Activated T-cell treated with anti-CD3 and anti-CD28 coated beads, Interleukin-2, amount 50 U/mL, for 48 hours (primary cell): ENCODE data around the gene TMPRSS6.

ENCODE experiments used
- DNase-seq, 2 experiments: peaks; one replicate each; pipeline ENCODE4 v3.0.0-alpha.2; 2020

The TMPRSS6 gene

DNA sequence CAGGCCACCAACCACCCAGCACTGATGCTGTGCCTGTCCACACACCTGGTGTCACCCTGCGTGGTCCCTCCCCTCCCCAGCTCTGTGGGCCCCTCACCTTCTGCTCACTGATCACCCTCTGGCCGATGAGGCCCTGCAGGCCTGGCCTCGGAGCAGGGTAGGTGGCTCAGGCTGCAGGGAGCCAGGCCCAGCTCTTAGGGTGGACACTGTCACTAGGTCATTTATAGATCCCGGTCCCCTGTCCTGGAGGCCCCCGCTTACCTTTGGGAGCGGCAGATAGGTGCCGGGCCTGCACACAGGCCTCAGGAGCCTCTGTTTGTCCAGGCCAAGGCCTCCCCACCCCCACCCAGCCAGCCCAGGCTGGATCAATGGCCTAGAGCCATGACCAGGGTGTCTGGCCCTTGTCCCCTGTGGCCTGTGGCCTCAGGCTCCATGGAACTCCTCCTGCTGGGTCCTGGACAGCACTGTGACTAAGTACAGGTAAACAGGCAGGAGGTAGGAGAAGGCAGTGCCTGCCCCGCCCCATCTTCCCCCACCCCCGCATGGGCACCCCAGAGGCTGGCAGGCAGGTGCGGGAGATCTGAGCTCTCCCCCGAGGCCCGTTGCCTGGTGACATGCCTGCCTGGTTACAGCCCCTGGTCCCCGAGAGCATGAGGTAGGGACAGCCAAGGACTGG lies at the start of gene TMPRSS6:
TMPRSS6 (minus strand) TSS at position 472 of the 676 bp plus-strand sequence. CDS start 6,296 bp downstream, outside the sequence.
- no peak for DNase-seq

DNA sequence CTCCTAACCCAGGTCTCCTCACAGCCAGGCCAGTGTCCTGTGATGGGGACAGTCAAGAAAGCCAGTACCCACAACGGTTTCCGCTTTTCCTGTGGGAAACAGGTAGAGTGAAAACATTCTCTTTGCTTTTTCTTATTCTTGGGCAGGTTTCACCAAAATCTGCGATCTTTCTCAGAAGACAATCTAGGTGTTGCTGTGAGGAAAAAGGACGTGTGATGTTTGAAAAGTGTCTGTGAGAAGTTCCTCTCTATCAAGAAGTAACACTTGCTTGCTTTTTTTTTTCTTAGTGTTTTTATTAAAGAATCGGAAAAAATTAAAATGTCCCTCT lies 49.4 kb upstream of the TMPRSS6 start:
- no peak for DNase-seq

DNA sequence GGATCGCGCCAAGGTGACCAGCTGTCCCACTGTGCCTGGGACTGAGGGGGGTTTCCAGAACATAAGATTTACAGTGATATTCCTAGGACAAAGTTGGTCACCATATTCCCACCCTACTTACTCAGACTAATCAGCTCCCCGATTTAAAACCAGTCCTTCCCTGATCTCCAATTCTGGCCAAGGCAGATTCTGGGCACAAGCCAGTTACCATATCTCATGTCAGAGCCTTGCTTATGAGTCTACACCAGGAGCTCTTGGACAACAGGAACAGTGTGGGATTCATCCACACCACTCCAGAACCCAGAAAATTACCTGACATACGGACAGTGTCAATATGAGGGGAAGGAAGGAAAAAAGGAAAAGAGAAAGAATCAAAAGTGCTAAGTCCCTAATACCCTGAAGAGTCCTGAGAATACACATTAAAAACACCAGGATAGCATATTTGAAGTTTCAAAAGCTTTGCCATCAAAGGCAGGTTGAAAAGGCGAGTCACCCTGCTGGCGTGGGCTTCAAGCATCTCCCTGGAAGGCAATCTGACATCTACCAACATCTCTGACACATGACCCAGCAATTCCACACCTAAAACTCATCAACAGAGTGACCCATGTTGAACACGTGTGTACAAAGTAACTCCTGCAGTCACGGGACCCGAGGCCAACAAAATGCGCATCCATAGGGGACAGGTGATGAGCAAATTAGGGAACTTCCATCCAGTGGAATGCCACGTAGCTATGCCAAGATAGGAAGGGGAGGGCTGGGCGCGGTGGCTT lies 48.2 kb upstream of the TMPRSS6 start:
- no peak for DNase-seq

DNA sequence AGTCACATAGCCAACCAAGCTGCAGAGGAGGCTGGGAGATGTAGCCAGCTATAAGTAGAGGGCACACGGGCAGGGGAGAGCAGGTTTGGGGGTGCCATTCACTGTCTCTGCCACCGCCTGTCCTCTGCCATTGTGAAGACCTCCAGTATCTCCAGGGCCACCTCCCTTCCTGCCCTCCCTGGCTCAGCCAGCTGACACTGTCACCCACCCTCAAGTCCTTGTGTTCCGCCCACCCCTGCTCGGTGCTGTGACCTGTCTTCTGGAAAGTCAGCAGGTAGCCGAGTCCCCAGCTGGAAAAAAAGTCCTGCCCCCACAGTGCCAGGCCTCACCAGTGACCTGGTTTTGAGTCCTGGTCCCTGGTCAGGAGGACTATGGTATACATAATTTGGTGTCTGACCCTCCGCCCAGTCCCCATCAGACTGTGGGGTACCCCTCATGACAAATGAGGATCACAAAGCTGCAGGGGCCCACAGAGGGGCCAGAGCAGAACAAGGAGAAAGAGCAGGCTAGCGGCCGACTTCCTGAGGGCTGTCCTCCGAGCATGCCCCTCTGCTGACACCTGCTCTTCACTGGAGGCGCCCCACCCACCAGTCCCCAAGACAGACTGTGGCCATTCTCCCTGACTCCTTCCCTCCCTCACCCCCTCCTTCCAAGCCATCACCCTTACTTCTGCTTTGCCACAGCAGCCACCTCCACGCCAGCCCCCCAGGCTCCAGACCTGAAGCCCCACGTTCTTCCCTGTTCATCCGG lies 47.3 kb upstream of the TMPRSS6 start:
- DNase-seq, result no peak

DNA sequence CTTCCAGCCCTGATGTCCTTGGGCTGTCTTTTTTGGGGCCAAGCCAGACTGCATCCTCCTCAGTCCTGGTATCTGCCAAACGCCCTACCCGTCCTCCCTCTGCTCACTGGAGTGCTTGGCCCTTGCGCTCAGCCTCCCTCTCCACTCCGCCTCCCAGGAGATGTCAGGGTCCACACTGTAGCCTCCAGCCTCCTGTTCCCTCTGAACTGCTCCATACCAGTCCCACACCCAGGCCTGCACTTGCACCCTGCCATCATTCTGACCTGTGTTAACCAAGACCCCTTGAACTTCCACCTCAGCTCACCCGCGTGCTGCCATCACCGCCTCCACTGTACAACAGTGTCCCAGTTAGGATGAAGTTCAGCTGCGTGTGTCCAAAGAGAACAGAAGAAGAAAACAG lies 46.5 kb upstream of the TMPRSS6 start:
- no peak for DNase-seq

DNA sequence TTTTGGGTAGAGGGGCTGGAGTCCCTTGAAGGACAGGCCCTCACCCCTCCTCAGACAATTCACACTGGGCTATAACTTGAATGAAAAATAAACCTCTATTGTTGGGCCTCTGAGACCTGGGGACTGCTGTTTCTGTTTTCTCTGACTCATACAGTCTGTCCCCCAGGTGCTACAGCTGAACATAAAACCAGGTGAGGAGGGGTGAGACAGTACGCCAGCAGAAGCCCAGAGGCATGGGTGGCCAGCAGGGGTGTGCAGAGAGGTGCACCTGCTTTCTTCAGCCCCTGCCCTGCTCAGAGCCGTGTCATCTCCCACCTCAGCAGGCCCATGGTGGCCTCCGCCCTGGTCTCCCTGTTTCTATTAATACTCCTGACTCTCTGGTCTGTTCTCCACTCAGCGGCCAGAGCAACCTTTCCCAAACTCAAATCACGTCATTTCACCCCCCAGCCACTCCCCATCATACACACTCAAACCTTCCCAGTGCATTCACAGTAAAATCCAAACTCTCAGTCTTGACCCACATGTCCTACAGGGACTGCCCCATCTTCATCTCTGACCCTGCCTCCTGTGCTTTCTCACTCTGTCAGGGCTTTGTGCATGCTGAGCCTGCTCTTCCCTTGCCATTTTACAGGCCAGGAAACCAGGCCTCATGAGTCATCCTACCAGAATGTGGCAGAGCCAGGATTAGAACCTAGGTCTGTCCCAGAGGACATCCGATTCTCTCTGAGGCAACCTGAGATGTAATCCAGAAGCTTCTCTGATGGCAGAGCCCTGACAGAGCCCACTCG lies 45.6 kb upstream of the TMPRSS6 start:
- DNase-seq, result peak; percentile 56 to 60

DNA sequence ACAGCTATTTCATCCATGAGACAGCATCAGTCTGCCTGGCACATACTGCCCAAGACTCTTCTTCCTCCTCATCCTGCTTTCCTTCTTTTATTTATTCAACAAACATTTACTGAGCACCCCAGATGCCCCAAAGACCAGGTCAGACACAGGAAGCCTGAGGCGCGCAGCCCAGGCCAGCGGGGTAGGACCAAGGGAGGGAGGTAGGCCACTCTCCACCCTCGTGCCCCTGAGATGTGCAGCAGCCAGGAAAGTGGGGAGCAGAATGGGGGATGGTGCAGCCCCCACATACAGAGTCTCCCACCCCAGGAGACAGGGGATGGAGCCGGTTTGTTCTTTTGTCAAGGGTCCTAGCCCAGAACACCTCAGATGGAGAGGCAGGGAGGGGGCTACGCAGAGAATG lies 44.4 kb upstream of the TMPRSS6 start:
- no peak for DNase-seq

DNA sequence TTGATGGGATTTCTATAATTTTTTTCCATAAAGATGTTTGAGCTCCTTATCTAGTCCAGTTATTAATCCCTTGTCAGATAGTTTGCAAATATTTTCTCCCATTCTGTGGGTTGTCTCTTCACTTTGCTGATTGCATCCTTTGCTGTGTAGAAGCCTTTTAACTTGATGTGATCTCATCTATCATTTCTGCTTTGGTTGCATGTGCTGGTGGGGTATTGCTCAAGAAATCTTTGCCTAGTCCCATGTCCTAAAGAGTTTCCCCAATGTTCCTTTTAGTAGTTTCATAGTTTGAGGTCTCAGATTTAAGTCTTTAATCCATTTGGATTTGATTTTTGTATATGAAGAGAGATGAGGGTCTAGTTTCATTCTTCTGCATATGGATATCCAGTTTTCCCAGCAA lies 41.9 kb upstream of the TMPRSS6 start:
- DNase-seq, result no peak

DNA sequence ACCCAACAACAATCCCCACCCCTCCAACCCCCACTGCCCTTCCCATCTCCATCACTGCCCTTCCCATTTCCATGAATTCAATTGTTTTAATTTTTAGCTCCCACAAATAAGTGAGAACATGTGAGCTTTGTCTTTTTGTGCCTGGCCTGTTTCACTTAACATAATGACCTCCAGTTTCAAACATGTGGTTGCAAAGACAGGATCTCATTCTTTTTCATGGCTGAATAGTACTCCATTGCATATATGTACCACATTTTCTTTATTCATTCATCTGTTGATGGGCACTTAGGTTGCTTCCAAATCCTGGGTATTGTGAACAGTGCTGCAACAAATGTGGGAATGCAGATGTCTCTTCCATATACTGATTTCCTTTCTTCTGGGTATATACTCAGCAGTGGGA lies 41.2 kb upstream of the TMPRSS6 start:
- DNase-seq, result no peak

DNA sequence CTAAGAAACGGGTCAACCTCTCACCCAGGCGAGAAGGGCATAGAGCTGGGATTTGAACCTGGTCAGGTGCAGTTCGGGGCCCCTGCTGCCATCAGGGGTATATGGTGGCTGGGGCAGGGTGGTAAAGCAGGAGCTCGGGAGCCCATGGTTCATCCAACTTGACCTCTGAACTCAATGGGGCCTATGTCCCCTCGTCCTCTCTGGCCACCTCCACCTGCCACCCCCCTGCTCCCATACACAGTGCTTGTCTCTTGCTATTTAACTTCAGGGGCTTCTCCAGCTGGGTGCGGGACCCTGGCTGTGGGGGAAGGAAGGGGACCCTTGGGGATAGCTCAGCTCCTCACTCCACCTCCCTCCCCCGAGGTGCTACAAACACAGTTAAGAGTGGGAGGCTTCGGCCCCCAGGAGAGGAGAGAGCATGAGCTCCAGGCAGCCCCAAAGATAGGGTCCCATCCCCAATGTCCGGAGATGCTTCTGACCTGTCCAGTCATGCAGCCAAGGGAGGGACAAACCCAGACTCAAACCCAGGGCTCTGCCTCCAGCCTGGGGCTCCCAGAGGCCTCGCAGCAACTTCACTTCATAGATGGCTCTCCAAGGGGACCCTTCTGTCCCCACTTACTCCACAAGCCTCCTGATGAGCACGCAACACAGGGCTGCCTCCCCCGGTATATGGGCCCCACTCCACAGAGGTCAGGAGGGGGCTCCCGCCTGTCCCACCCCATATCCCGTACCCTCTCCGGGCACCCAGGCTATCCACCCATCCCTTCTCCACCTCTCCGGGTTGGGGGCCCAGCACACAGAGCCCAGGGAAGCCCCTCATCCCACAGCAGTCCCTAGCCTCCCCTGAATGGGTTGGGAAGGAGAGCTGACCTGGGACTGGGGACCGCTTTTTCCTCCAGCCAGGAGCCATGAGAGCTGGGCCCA lies 39.5 kb upstream of the TMPRSS6 start:
- DNase-seq, result peak in 1 of 2 experiments; percentile 54

DNA sequence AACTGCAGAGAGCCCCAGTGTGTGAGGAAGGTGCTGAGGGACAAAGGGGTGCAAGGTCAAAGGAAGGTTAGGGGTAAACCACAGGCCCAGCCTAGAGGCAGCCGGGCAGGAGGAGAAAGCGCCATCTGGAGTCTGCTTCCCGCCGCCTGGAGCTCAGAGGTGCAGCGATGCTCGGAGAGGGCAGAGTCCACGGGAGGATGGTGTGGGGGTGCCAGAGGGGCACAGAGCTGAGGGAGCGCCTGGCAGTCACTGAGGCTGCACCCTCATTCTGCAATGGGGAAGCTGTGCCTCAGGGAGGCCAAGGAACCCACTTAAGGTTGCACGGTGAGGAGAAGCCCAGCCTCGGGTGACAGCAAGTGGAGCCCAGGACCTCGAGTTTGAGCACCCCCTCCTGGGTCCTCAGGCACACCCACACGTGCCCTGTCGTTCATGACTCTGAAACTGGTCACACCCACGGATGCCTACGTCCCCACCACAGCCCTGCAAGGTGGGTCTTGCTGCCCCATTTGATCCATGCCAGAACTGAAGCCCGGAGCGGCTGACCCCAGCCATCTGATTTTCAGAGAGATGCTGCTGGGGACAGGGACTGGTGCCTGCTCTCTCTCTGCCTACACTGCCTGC lies 38.6 kb upstream of the TMPRSS6 start:
- peak; percentile 61 to 65 for DNase-seq

DNA sequence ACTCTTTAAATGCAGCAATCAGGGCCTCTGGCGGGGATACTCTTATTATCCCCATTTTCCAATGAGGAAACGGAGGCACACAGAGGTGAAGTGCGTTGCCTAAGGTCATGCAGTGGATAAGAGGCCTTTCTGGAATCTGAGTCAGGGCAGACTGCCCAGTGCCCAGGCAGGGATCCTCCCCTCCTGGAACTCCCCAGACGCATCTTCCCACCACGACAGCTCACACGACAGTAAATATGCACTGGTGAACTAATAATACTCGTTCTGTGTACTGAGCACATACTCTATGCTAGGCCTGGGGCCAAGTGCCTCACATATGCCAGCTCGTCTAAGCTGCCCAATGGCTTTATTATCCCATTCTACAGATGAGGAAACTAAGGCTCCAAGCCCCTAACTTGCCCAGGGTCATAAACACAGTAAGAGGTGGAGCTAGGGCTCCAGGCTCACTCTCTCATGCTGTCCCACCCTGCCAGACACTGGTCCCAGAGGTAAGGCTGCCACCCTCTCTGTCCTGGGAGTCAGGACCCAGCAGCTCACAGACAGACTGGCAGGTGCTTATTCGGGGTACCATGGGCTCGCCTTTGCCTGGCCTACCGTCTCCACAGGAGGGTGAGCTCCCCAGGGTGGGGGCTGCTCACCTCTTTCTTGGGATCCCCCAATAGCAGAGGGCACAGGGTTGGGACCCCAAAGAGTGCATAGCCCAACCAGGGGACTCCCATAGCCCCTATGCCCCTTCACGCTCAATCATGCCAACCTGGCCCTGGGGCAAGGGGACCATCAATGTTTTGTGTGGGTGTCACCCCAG lies 37.9 kb upstream of the TMPRSS6 start:
- DNase-seq, result no peak

DNA sequence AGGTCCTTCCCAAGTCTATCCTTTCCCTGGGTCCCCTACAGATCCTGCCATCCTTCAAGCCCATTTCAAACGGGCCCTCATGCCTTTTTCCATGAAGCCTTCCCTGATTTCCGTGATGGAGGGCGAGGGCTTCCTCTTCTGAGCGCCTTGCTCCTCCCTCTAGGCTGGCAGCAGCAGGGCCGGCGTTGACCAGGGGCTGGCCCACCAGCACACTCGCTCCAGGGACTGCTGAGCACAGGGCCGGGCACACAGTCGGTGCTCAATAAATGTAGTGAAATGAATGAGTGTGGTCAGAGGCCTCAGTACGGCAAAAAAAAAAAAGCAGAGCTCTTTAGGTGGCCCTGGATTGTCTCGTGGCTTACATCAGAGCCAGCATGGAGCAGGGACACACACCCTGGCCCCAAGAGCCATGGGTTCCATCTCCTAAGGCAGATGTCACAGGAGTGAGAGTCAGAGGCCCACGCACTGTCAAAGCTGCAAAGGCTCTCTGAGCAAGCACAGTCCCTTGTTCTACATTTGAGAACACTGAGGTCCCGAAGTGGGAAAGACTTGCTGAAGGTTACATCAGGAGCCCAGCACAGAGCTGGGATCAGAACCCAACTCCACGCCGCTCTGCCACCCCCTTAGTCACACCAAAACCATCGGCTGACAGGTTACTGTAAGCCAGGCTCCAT lies 37.1 kb upstream of the TMPRSS6 start:
- no peak for DNase-seq

DNA sequence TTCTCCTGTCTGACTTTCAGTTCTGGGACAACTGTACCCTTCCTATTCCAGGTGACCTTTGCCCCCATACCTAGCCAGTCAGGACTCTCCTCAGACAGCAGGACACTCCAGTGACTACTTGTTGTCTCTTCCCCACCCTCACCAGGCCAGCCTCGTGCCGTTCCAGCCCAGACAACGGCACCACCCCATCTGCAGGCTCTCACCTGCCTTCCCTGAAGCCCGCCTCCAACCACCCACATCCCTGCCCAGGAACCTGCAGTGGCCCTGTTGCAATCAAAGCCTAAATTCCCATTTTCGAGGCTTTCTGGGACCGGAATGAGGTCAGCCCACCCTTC lies 36.5 kb upstream of the TMPRSS6 start:
- DNase-seq, result no peak

DNA sequence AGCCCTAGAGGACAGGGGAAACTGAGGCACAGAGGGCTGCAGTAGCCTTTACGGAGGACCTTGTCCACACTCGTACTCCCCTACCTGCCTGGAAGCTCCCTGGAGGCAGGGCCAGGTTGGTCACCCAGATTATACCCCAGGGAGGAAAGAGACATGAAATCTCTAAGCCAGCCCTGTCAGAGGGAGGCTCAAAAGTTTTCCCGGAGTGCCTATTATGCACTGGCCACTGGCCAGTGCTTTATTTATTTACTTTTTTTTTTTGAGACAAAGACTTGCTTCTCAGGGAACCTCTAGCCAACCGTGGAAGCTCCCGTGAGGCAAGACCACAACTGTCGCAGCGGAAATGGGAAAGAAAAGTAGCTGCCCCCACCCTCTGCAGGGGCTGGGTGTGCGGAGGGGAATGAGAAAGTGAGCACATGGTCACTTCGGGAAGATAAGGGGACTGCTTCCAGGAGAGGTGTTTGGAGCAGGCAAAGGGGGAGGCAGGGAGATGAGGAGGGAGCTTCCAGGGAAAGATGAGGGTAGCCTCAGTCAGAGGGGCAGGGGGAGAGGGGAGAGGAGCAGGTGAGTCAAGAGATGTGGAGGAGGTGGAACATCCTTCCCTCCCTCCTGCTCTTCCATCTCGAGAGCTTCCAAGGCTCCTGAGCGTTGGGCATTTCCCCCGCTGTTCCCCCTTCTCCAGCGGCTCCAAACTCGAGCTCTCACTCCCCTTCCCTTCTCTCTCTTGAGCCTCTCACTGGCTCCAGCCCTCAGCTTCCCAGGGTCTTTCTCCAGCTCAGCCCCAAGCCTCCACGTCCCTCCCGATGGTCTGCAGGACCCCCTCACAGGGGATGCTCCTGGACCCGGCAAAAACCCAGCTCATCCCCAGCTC lies 35.9 kb upstream of the TMPRSS6 start:
- no peak for DNase-seq

DNA sequence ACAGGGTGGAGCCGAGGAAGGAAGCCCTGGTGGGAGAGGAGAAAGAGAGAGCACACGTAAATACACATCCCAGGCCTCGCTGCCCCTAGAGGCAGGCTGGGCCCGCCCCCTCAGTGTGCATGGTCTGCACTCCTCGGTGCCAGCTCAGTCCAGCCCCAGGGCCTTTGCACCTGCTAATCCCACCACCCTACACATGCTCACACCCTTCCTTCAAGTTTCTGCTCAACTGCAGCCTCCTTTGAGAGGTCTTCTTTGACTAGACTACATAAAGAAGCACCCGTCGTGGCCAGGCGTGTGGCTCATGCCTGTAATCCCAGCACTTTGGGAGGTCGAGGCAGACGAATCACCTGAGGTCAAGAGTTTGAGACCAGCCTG lies 34.7 kb upstream of the TMPRSS6 start:
- DNase-seq, result no peak

DNA sequence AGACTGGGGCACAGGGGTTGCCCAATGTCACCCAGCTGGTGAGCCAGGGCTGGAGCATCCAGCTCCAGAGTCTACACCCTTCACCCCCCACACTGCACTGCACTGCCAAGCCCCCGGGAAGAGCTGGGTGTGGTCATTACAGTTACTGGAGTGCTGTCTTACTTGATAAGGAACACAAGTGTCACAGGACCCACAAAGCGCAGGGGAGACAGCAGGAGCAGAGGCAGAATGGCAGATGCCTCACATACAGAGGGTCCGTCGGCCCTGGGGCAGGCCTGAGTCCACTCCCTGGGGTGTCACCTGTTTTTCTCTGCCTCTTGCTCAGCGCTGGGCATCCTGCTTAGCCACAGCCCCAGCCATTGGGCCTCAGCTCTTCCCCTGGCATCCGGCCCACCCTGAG lies 32.5 kb upstream of the TMPRSS6 start:
- no peak for DNase-seq

DNA sequence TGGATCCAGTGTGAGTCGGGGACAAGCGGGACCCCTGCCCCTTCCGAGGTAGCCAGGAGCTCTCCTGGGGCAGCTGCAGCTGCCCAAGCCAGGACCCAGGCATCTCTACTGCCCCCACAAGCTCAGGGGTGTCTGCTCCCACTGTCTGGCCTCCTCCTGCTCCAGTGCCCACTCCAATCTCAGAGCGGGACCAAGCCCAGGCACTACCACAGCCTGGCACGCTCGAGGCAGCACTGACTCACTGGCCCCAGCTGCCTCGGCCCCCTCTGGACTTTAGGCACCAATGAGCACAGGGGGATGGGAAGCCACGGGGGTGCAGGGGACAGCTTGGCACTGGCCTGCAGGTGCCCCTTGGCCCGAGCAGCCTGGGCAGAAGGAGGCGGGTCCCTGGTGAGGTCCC lies 32.0 kb upstream of the TMPRSS6 start:
- DNase-seq, result no peak

DNA sequence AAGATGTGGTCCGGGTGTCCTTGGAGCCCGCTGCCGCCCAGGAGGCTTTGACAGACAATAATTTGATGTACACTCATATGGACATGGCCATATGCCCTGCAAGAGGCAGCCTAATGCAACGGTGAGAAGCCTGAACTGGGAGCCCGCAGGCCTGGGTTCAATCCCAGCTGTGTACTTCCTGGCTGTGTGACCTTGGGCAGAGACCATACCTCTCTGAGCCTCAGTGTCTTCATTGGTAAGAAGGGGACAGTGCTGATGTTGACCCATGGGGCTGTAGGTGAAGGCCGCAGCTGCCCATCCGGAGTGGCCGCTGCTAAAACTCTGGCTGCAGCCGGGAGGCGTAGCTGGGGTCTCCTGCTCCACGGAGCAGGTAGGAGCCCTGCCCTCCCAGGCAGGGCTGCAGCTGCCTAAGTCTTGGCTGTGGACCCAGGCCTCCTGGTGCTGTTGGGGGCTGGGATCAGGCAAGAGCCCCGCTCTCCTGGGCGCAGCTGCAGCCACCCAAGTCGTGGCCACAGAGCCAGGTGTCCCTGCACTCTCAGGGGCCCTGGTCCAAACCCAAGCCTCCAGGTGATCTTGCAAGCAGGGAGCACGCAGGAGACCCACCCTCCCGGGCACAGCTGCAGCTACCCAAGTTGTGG lies 31.3 kb upstream of the TMPRSS6 start:
- no peak for DNase-seq
